ENCODE data around the gene CAMK2B.

Gene CAMK2B

DNA sequence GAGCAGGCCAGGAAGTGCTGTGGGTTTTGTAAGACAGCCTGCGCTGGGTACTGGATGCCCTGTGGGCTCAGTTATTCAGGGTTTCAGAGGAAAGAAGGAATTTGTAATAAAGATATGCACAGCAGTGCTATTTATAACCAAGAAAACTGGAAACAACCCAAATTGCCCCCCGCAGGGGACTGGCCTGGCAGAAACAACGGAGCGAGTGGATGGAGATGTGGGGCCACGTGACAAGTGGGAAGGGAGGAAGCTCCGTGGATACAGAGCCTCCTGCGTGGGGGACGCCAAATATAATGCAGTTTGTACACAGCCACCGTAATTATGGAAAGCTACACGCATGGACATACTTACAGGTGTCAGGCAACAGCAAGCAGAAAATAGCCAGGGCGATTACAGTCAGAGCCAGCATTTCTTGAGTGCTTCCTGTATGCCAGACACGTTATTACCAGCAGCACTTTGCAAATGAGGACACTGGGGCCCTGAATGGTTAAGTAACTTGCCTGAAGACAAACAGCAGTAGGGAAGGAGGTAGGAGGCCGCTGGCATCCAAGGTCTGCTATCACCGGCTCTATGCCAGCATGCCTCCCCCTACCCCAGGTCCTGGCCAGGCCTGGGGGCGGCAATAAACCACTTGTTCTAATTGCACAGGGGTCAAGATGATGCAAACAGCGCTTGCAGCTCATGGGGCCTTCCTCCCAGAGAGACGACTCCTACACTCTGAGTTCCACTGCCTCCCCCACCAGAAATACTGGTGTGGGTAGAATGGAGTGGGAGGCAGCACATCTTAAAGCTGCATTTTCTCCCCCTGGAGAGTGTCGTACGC lies 8.7 kb upstream of the CAMK2B start:
- no peaks in the 10 kb centered on the region for H3K27me3 ChIP-seq (replicated peaks; ENCODE audit: control insufficient read depth, insufficient read depth, low read length, poor library complexity, severe bottlenecking)
- H3K4me3 ChIP-seq (ENCODE audit: insufficient read depth, low read depth, low read length, poor library complexity, severe bottlenecking), result no peak overlapping the region
- H3K4me1 ChIP-seq (ENCODE audit: control insufficient read depth, insufficient read depth, low read length, poor library complexity, severe bottlenecking), result no peaks in the 10 kb centered on the region
- no peaks in the 10 kb centered on the region for H3K9me3 ChIP-seq (ENCODE audit: control insufficient read depth, low read length)
- no peak for DNase-seq
- no peaks in the 10 kb centered on the region for H3K36me3 ChIP-seq (ENCODE audit: control insufficient read depth, insufficient read depth, low read length)
- no peak overlapping the region for H3K27ac ChIP-seq (ENCODE audit: insufficient read depth, low read length, poor library complexity, severe bottlenecking)

DNA sequence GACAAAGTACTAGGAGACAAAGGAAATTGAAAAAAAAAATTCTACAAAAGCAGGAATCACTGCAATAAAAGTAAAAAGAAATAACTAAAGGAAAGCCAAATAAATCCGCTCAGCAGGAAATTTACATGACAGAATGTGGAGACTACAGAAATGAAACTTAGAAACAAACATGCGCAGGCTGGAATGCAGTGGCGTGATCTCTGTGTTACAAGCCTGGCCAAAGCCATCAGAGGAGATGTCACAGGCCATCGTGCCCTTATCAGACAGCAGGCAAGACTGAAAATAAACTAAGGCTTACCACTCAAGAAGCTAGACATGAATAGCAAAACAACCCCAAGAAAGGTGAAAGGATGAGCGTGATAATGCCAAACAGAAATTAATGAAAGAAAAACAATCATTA lies 6.3 kb upstream of the CAMK2B start:
- H3K27ac ChIP-seq (ENCODE audit: insufficient read depth, low read length, poor library complexity, severe bottlenecking), result no peak overlapping the region

DNA sequence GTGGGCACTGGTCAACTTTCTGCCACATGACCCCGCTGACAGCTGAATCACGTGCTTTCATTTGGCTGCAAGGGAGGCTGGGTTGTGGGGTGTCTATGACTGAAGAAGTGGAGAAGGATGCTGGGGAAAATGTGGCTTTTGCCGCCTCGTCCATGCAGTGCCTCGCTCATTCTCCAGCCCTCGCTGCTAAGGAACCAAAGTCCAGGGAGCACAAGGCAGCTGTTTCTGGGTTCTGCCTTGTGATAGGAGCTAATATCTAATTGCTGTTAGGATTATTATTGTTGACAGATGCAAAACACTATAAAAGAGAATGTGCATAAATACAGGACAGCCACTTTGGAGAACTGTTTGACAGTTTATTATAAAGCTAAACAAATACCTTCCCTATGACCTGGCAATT lies 4.9 kb upstream of the CAMK2B start:
- no peak overlapping the region for H3K4me3 ChIP-seq (ENCODE audit: insufficient read depth, low read depth, low read length, poor library complexity, severe bottlenecking)
- peaks cover 11% of the 10 kb centered on the region for H3K27me3 ChIP-seq (replicated peaks; ENCODE audit: control insufficient read depth, insufficient read depth, low read length, poor library complexity, severe bottlenecking)
- no peaks in the 10 kb centered on the region for H3K4me1 ChIP-seq (ENCODE audit: control insufficient read depth, insufficient read depth, low read length, poor library complexity, severe bottlenecking)
- H3K9me3 ChIP-seq (ENCODE audit: control insufficient read depth, low read length), result no peaks in the 10 kb centered on the region
- no peaks in the 10 kb centered on the region for H3K36me3 ChIP-seq (ENCODE audit: control insufficient read depth, insufficient read depth, low read length)
- no peak for DNase-seq
- no peak overlapping the region for H3K27ac ChIP-seq (ENCODE audit: insufficient read depth, low read length, poor library complexity, severe bottlenecking)

More for the DNA sequence above, 6.3 kb upstream of the CAMK2B start:
- Histone ChIP-seq H3K27me3 (replicated peaks; ENCODE audit: control insufficient read depth, insufficient read depth, low read length, poor library complexity, severe bottlenecking) (peaks cover 1% of the 10 kb centered on the region), H3K36me3 (ENCODE audit: control insufficient read depth, insufficient read depth, low read length) (no peaks in the 10 kb centered on the region), H3K9me3 (ENCODE audit: control insufficient read depth, low read length) (no peaks in the 10 kb centered on the region), H3K4me1 (ENCODE audit: control insufficient read depth, insufficient read depth, low read length, poor library complexity, severe bottlenecking) (no peaks in the 10 kb centered on the region), H3K4me3 (ENCODE audit: insufficient read depth, low read depth, low read length, poor library complexity, severe bottlenecking) (no peak overlapping the region)
- no peak for DNase-seq

DNA sequence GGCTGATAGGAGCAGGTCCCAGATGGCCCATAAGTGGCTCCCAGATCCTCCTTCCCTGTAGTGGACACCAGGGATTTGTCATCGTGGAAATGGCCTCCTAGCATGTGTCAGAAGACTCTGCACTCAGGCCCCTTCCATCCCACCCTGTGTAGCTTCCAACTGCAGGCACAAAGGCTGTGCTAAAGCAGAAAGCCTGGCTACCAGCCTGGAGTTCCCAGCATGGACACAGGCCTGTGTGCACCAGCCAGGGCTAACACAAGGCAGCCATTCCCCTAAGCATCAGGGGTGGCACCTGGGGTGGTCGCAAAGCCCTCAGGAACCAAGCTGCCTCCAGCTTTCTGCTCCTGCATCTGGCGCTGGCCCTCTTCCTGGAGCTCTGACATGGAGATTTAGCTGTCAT lies 4.5 kb upstream of the CAMK2B start:
- Histone ChIP-seq H3K9me3 (ENCODE audit: control insufficient read depth, low read length) (no peaks in the 10 kb centered on the region), H3K27me3 (replicated peaks; ENCODE audit: control insufficient read depth, insufficient read depth, low read length, poor library complexity, severe bottlenecking) (peaks cover 11% of the 10 kb centered on the region)

DNA sequence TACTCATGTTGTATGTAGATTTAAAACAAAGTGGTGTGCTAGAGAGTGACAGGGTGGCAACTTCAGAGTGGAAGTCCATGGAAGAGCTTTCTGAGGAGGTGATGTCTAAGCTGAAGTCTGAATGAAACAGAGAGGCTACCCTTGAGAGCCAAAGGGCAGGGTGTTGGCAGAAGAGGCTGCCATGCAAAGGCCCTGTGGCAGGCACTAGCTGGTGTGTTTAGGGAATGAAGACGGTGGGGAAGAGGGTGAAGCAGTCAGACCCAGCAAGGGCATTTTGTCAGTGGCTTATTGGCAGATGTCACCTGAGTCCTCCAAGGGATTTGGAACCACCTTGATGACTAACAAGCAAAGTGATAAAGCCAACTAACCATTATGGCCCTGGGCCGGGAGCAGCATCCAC lies 3.7 kb upstream of the CAMK2B start:
- Histone ChIP-seq H3K4me3 (ENCODE audit: insufficient read depth, low read depth, low read length, poor library complexity, severe bottlenecking) (no peak overlapping the region), H3K27me3 (replicated peaks; ENCODE audit: control insufficient read depth, insufficient read depth, low read length, poor library complexity, severe bottlenecking) (peaks cover 18% of the 10 kb centered on the region)

More for the DNA sequence above, 4.5 kb upstream of the CAMK2B start:
- no peak for DNase-seq
- Histone ChIP-seq H3K27ac (ENCODE audit: insufficient read depth, low read length, poor library complexity, severe bottlenecking) (no peak overlapping the region), H3K4me3 (ENCODE audit: insufficient read depth, low read depth, low read length, poor library complexity, severe bottlenecking) (no peak overlapping the region), H3K36me3 (ENCODE audit: control insufficient read depth, insufficient read depth, low read length) (no peaks in the 10 kb centered on the region), H3K4me1 (ENCODE audit: control insufficient read depth, insufficient read depth, low read length, poor library complexity, severe bottlenecking) (no peaks in the 10 kb centered on the region)

DNA sequence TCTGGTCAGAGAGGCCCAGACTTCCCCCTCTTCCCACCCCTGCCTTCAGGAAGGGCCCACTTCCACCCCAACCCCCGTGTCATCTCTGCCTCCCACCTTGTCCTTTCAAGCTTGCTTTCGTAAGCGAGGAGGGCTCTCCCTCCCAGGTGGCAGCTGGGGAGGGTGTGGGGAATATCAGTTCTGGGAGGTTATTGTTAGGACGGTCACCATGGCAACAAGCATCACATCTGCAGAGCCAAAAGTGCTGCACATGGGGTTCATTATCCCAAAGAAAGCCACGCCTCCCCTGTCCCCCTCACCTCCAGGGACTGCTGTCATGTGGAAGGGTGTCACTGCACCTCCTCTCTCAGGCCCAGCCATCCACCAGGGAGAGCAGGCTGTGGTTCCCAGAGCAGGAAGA lies 2.6 kb upstream of the CAMK2B start:
- no peaks in the 10 kb centered on the region for H3K36me3 ChIP-seq (ENCODE audit: control insufficient read depth, insufficient read depth, low read length)
- DNase-seq, result no peak

More for the DNA sequence above, 3.7 kb upstream of the CAMK2B start:
- no peak for DNase-seq
- H3K36me3 ChIP-seq (ENCODE audit: control insufficient read depth, insufficient read depth, low read length), result no peaks in the 10 kb centered on the region
- no peaks in the 10 kb centered on the region for H3K9me3 ChIP-seq (ENCODE audit: control insufficient read depth, low read length)
- no peak overlapping the region for H3K27ac ChIP-seq (ENCODE audit: insufficient read depth, low read length, poor library complexity, severe bottlenecking)
- H3K4me1 ChIP-seq (ENCODE audit: control insufficient read depth, insufficient read depth, low read length, poor library complexity, severe bottlenecking), result no peaks in the 10 kb centered on the region

DNA sequence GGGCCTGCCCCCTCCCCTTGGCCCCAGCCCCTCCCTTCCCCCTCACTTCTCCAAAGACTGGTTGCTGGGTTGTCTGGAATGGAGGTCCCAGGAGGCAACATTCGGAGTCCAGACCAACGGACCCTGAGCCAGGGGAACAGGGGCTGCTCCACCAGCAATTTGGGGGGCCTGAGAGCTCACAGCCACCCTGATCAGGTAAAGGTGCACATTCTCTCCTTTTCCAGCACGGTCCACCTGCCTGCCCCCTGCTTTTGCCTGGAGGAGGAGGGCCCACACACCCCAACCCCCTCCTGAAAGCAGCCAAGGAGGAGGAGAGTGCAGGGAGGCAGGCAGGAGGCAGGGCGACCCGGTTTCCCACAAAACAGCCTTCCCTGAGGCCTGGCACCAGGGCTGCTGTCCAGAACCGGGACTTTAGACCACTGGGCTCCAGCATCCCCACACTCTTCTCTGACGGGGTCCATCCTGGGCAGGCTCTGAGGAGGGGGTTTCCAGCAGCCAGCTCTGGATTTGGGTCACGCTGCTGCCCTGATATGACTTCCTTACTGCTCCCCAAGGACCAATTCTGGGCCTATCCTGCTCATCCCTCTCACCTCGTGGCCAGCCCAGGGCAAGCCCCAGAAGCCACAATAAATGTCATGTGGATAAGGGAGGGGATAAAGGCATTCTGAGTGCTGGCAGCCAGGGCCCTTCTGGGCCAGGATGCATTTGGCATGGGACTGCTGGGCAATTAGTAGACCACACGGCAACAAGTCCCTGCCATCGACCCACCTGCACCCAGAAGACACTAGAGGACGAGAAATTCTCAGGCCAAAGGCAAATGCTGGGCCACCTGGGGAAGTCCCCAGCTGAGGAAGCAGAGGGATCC lies 1.1 kb upstream of the CAMK2B start:
- Histone ChIP-seq H3K9me3 (ENCODE audit: control insufficient read depth, low read length) (no peaks in the 10 kb centered on the region), H3K27me3 (replicated peaks; ENCODE audit: control insufficient read depth, insufficient read depth, low read length, poor library complexity, severe bottlenecking) (peaks cover 20% of the 10 kb centered on the region), H3K27ac (ENCODE audit: insufficient read depth, low read length, poor library complexity, severe bottlenecking) (no peak overlapping the region), H3K4me3 (ENCODE audit: insufficient read depth, low read depth, low read length, poor library complexity, severe bottlenecking) (no peak overlapping the region), H3K4me1 (ENCODE audit: control insufficient read depth, insufficient read depth, low read length, poor library complexity, severe bottlenecking) (no peaks in the 10 kb centered on the region), H3K36me3 (ENCODE audit: control insufficient read depth, insufficient read depth, low read length) (no peaks in the 10 kb centered on the region)
- DNase-seq, result no peak

More for the DNA sequence above, 2.6 kb upstream of the CAMK2B start:
- Histone ChIP-seq H3K27ac (ENCODE audit: insufficient read depth, low read length, poor library complexity, severe bottlenecking) (no peak overlapping the region), H3K9me3 (ENCODE audit: control insufficient read depth, low read length) (no peaks in the 10 kb centered on the region), H3K4me1 (ENCODE audit: control insufficient read depth, insufficient read depth, low read length, poor library complexity, severe bottlenecking) (no peaks in the 10 kb centered on the region), H3K4me3 (ENCODE audit: insufficient read depth, low read depth, low read length, poor library complexity, severe bottlenecking) (no peak overlapping the region), H3K27me3 (replicated peaks; ENCODE audit: control insufficient read depth, insufficient read depth, low read length, poor library complexity, severe bottlenecking) (peaks cover 20% of the 10 kb centered on the region)

DNA sequence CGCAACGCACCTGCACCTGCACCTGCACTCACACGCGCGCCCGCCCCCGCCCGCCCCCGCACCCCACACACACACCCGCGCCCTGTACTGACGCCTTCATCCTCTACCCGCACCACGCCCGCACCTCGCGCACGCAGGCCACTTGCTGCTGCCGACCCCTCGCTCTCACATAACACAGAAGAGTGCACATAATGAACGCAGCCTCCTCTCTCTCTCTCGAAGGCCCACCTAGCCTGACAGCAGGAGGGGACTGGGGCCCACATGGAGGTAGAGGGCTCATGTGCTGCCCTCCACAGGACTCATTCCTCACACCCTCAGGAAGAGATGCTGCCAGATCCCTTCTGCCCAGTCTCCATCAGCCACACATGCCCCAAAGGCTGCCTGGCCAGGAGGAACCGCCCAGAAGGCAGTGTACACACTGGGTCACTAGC lies 432 bp upstream of the CAMK2B start:
- Histone ChIP-seq H3K9me3 (ENCODE audit: control insufficient read depth, low read length) (no peaks in the 10 kb centered on the region), H3K36me3 (ENCODE audit: control insufficient read depth, insufficient read depth, low read length) (no peaks in the 10 kb centered on the region), H3K27me3 (replicated peaks; ENCODE audit: control insufficient read depth, insufficient read depth, low read length, poor library complexity, severe bottlenecking) (peaks cover 20% of the 10 kb centered on the region), H3K4me1 (ENCODE audit: control insufficient read depth, insufficient read depth, low read length, poor library complexity, severe bottlenecking) (no peaks in the 10 kb centered on the region), H3K27ac (ENCODE audit: insufficient read depth, low read length, poor library complexity, severe bottlenecking) (no peak overlapping the region), H3K4me3 (ENCODE audit: insufficient read depth, low read depth, low read length, poor library complexity, severe bottlenecking) (no peak overlapping the region)
- DNase-seq, result no peak

DNA sequence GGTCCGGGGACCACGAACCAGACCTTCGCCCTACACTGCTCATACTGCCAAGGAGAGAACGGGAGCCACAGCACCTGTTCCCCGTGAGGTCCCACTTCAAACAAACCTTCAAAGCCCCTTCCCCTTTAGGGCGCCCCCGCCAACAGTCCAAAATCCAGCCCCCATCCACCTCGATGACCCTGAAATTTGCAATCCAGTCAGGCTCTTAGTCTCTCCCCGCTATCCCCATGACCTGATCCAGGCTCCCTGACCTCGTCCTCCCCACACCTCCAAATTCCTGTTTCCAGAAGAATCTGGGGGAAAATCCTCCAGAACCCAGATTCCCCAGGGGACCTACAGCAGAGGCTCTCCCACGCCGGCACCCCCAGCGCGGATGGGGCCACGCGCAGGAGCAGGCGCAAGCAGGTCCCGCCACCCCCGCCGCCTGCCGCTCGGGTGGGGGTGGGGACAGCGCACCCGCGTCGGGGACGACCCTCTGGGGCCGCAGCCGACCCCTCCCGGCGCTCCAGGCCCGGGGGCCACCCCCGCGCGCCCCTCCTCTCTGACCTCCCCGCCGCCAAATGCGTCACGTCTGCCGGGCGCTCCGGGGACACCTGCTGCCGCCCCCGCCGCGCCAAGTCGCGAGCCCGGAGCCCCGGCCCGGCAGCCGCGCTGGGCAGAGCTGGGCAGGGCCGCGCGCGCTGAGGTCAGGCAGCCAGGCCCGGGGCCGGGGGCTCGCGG lies 753 bp downstream of the CAMK2B start:
- Histone ChIP-seq H3K4me3 (ENCODE audit: insufficient read depth, low read depth, low read length, poor library complexity, severe bottlenecking) (no peak overlapping the region), H3K36me3 (ENCODE audit: control insufficient read depth, insufficient read depth, low read length) (no peaks in the 10 kb centered on the region), H3K27ac (ENCODE audit: insufficient read depth, low read length, poor library complexity, severe bottlenecking) (no peak overlapping the region), H3K27me3 (replicated peaks; ENCODE audit: control insufficient read depth, insufficient read depth, low read length, poor library complexity, severe bottlenecking) (peaks cover 20% of the 10 kb centered on the region), H3K4me1 (ENCODE audit: control insufficient read depth, insufficient read depth, low read length, poor library complexity, severe bottlenecking) (no peaks in the 10 kb centered on the region), H3K9me3 (ENCODE audit: control insufficient read depth, low read length) (no peaks in the 10 kb centered on the region)
- no peak for DNase-seq

All from effector memory CD4-positive, alpha-beta T cell (primary cell).